Astrocyte of the cerebellum (primary cell): ENCODE data around the gene HPN.
"Not testable (repeated sequence)": the region's sequence is repeated elsewhere in the genome, so short reads cannot be mapped to it uniquely, and the experiment has no call there.

Source experiments
- DNase-seq: peaks from one replicate; pipeline ENCODE4 v3.0.0-alpha.2; 2011; ENCODE audit warnings: low read depth
- H3K4me3 ChIP-seq: 2 replicates; pipeline ENCODE4 v1.5.1; 2011; ENCODE audit warnings: mild to moderate bottlenecking, low read depth, low read length, moderate library complexity
- CTCF ChIP-seq: IDR thresholded peaks from 2 replicates; pipeline ENCODE4 v1.5.1; 2012; ENCODE audit warnings: low read length, low read depth, moderate library complexity, mild to moderate bottlenecking; ENCODE audit errors: missing control alignments
- in situ Hi-C: cut with HindIII; loops from 2 replicates; pipeline ENCODE4 v1.10.0; 2017; ENCODE audit warnings: low sequenced_read_pairs

Gene HPN

GRCh38 chr19:35094656-35095055 lies 53.1 kb downstream of the HPN start:
- H3K4me3 ChIP-seq: no peak overlapping the region
- no peak for DNase-seq
- in situ Hi-C loops: no loop called here
- TF ChIP-seq CTCF: no peak

GRCh38 chr19:35095667-35096368 lies 54.3 kb downstream of the HPN start:
- H3K4me3 ChIP-seq: no peak overlapping the region
- in situ Hi-C loops: no loop called here
- DNase-seq: no peak
- no peak for TF ChIP-seq CTCF

- no peak for TF ChIP-seq CTCF
- H3K4me3 ChIP-seq: no peak overlapping the region
- in situ Hi-C loops: no loop called here
- no peak for DNase-seq
Observed at GRCh38 chr19:35098413-35099049, 57.0 kb downstream of the HPN start.

- TF ChIP-seq CTCF: no peak
- DNase-seq: no peak
- in situ Hi-C loops: no loop called here
- H3K4me3 ChIP-seq: no peak overlapping the region
Observed at GRCh38 chr19:35099155-35099896, 57.8 kb downstream of the HPN start.

- H3K4me3 ChIP-seq: no peak overlapping the region
- no peak for TF ChIP-seq CTCF
- DNase-seq: no peak
- in situ Hi-C loops: no loop called here
Observed at GRCh38 chr19:35099897-35100275, 58.4 kb downstream of the HPN start.

GRCh38 chr19:35100588-35101533 lies 59.3 kb downstream of the HPN start:
- TF ChIP-seq CTCF: no peak
- H3K4me3 ChIP-seq: no peak overlapping the region
- no peak for DNase-seq
- in situ Hi-C loops: no loop called here

GRCh38 chr19:35101949-35102348 lies 60.4 kb downstream of the HPN start:
- in situ Hi-C loops, DNase-seq, H3K4me3 ChIP-seq: not testable (repeated sequence)

GRCh38 chr19:35103614-35104013 lies 62.1 kb downstream of the HPN start:
- in situ Hi-C loops, H3K4me3 ChIP-seq, DNase-seq: not testable (repeated sequence)
